PFSK-1 (cell line): Measurements from ENCODE around the gene OR6B2.

Source experiments
- FOXP2 ChIP-seq: optimal IDR thresholded peaks from 2 replicates; pipeline ENCODE3; 2011; ENCODE audit warnings: borderline replicate concordance, control low read depth, inconsistent platforms; ENCODE audit not compliant: insufficient read depth; ENCODE audit errors: extremely low read length, extremely low read depth
- POLR2AphosphoS5 ChIP-seq: IDR thresholded peaks from 2 replicates; pipeline ENCODE4 v1.6.1; 2012; ENCODE audit warnings: low read depth, mild to moderate bottlenecking, control low read depth, low read length, moderate library complexity
- SIN3A ChIP-seq: IDR thresholded peaks from 2 replicates; pipeline ENCODE4 v1.6.1; 2012; ENCODE audit warnings: mild to moderate bottlenecking, low read length, moderate library complexity, borderline replicate concordance; ENCODE audit not compliant: insufficient read depth
- TAF1 ChIP-seq: IDR thresholded peaks from 2 replicates; pipeline ENCODE4 v1.6.1; 2012; ENCODE audit warnings: low read length, control low read depth, borderline replicate concordance; ENCODE audit not compliant: insufficient read depth
- TF ChIP-seq, protein P1 (sequence below), 2 experiments: IDR thresholded peaks; 2 replicates each; pipeline versions ENCODE4 v1.6.1 to v1.8.0; 2011 to 2012; ENCODE audit warnings: low read depth in 2 of 2, low read length in 2 of 2, control low read depth in 1 of 2, inconsistent platforms in 1 of 2, mild to moderate bottlenecking in 1 of 2, moderate library complexity in 1 of 2; ENCODE audit not compliant: insufficient read depth in 1 of 2

DNA sequence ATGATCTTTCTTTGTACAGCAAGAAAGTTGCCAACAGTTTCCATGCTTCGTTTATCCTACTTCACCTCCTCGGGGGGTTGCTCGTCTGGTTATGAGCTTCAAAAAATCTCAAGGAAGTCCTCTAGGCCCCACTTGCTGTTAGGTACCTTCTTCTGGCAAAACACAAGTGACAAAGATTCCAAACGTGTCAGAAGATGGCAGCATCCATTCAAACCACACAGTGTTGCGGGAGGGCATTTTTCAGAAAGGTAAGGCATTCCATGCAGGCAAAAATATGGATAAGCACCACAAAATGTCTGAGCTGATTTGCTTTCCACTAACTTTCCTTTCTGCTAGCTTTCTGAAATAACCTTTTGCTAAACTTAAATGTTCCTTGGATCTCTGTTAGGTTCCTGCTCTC lies 36.3 kb upstream of the OR6B2 start:
- TF ChIP-seq SIN3A (no peak), POLR2AphosphoS5 (no peak), TAF1 (no peak), FOXP2 (no peak)
- TF ChIP-seq, protein P1, sequence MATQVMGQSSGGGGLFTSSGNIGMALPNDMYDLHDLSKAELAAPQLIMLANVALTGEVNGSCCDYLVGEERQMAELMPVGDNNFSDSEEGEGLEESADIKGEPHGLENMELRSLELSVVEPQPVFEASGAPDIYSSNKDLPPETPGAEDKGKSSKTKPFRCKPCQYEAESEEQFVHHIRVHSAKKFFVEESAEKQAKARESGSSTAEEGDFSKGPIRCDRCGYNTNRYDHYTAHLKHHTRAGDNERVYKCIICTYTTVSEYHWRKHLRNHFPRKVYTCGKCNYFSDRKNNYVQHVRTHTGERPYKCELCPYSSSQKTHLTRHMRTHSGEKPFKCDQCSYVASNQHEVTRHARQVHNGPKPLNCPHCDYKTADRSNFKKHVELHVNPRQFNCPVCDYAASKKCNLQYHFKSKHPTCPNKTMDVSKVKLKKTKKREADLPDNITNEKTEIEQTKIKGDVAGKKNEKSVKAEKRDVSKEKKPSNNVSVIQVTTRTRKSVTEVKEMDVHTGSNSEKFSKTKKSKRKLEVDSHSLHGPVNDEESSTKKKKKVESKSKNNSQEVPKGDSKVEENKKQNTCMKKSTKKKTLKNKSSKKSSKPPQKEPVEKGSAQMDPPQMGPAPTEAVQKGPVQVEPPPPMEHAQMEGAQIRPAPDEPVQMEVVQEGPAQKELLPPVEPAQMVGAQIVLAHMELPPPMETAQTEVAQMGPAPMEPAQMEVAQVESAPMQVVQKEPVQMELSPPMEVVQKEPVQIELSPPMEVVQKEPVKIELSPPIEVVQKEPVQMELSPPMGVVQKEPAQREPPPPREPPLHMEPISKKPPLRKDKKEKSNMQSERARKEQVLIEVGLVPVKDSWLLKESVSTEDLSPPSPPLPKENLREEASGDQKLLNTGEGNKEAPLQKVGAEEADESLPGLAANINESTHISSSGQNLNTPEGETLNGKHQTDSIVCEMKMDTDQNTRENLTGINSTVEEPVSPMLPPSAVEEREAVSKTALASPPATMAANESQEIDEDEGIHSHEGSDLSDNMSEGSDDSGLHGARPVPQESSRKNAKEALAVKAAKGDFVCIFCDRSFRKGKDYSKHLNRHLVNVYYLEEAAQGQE (IDR thresholded peaks at IDR 0.05; ENCODE audit: insufficient read depth in 1 of 2, low read depth in 2 of 2, low read length in 2 of 2), result no peak
